H1 (cell line): ENCODE data around the gene HSD17B13. TPM values are rescaled to one million over a fixed set of nuclear protein-coding genes. Genes with fewer than 3 reads are reported as not detected.

Experiments used
- CTCF ChIA-PET: fragments of 300-600 bp; sonication (Branson Sonifier 250); formaldehyde crosslinking; loops from one replicate; lab custom pipeline; 2021; ENCODE audit not compliant: partially characterized antibody; lab: Charles Lee
- POLR2A ChIA-PET: fragments of 300-600 bp; sonication (Branson Sonifier 250); formaldehyde crosslinking; loops from one replicate; lab custom pipeline; 2021; ENCODE audit warnings: inconsistent platforms; ENCODE audit not compliant: partially characterized antibody; lab: Charles Lee
- DNase-seq, 2 experiments: peaks; one replicate each; pipeline versions ENCODE4 v3.0.0 to v3.0.0-alpha.2; 2010 to 2022; ENCODE audit warnings: low spot score in 2 of 2, low read depth in 1 of 2, mixed read lengths in 1 of 2
- FAIRE-seq: peaks from 2 replicates; lab custom pipeline; 2011; peaks lifted over from hg19 to GRCh38; lab: Jason Lieb, UNC
- H2AFZ ChIP-seq: 2 replicates; pipeline ENCODE4 v1.8.1; 2012; ENCODE audit warnings: low read length, inconsistent platforms
- H2AK5ac ChIP-seq: 2 replicates; pipeline ENCODE4 v1.6.1; 2013; ENCODE audit warnings: low read depth, low read length
- H2BK120ac ChIP-seq: replicated peaks from 2 replicates; pipeline ENCODE3; 2013; ENCODE audit warnings: low read depth, low read length, inconsistent platforms
- H2BK12ac ChIP-seq: 2 replicates; pipeline ENCODE4 v1.6.1; 2013; ENCODE audit warnings: low read depth, low read length
- H2BK15ac ChIP-seq: 2 replicates; pipeline ENCODE4 v1.6.1; 2013; ENCODE audit warnings: low read length
- H2BK20ac ChIP-seq: 2 replicates; pipeline ENCODE4 v1.6.1; 2013; ENCODE audit warnings: low read length
- H2BK5ac ChIP-seq: 2 replicates; pipeline ENCODE4 v1.6.1; 2013; ENCODE audit warnings: low read depth, low read length
- H3K14ac ChIP-seq: 2 replicates; pipeline ENCODE4 v1.6.1; 2013; ENCODE audit warnings: inconsistent platforms; ENCODE audit not compliant: insufficient read length
- H3K18ac ChIP-seq: 2 replicates; pipeline ENCODE4 v1.6.1; 2013; ENCODE audit warnings: low read length; ENCODE audit errors: extremely low read depth
- H3K23ac ChIP-seq: 2 replicates; pipeline ENCODE4 v1.6.1; 2013; ENCODE audit warnings: inconsistent platforms; ENCODE audit not compliant: insufficient read length
- H3K23me2 ChIP-seq: 2 replicates; pipeline ENCODE4 v1.6.1; 2013; ENCODE audit warnings: low read depth, low read length
- H3K27ac ChIP-seq: 2 replicates; pipeline ENCODE4 v1.6.1; 2011; ENCODE audit warnings: low read depth, low read length, inconsistent platforms
- H3K27me3 ChIP-seq, 4 experiments: replicated peaks in 1 of 4; 1 replicate in 1 of 4; 2 replicates in 3 of 4; pipeline versions ENCODE4 v1.6.1 to v1.8.1; 2011 to 2013; ENCODE audit warnings: low read length in 3 of 4, mild to moderate bottlenecking in 3 of 4, inconsistent platforms in 2 of 4, mixed read lengths in 2 of 4, moderate library complexity in 1 of 4; ENCODE audit not compliant: control insufficient read depth in 3 of 4, insufficient read depth in 3 of 4; ENCODE audit errors: extremely low read depth in 1 of 4
- H3K36me3 ChIP-seq, 4 experiments: 2 replicates each; pipeline versions ENCODE4 v1.6.1 to v1.8.1; 2011 to 2013; ENCODE audit warnings: mild to moderate bottlenecking in 4 of 4, low read length in 3 of 4, moderate library complexity in 2 of 4, control low read depth in 1 of 4, inconsistent platforms in 1 of 4; ENCODE audit not compliant: insufficient read depth in 4 of 4, control insufficient read depth in 2 of 4
- H3K4ac ChIP-seq: replicated peaks from 2 replicates; pipeline ENCODE3; 2013; ENCODE audit warnings: low read length, low read depth, mixed read lengths, inconsistent platforms; ENCODE audit not compliant: insufficient read length
- H3K4me1 ChIP-seq, 4 experiments: replicated peaks in 1 of 4; 1 replicate in 1 of 4; 2 replicates in 3 of 4; pipeline versions ENCODE4 v1.6.1 to v1.8.1; 2011 to 2013; ENCODE audit warnings: low read length in 3 of 4, inconsistent platforms in 2 of 4, mixed read lengths in 1 of 4; ENCODE audit not compliant: insufficient read depth in 4 of 4, control insufficient read depth in 3 of 4
- H3K4me2 ChIP-seq, 2 experiments: 2 replicates each; pipeline versions ENCODE4 v1.6.1 to v1.8.1; 2011 to 2013; ENCODE audit warnings: low read depth in 2 of 2, low read length in 2 of 2, control low read depth in 1 of 2, inconsistent platforms in 1 of 2, mild to moderate bottlenecking in 1 of 2; ENCODE audit not compliant: insufficient read depth in 1 of 2
- H3K4me3 ChIP-seq, 4 experiments: fragments of 200-600, 300-600 bp in 1 of 4; sonication (generic), shearing (Covaris generic), sonication (Bioruptor Twin) in 1 of 4; 2 replicates each; pipeline versions ENCODE4 v1.5.1 to v1.8.1; 2011 to 2016; ENCODE audit warnings: low read length in 4 of 4, low read depth in 3 of 4, control low read depth in 2 of 4, inconsistent platforms in 2 of 4, mild to moderate bottlenecking in 2 of 4, mixed read lengths in 1 of 4, moderate library complexity in 1 of 4; ENCODE audit not compliant: insufficient read depth in 2 of 4; ENCODE audit errors: extremely low read depth in 1 of 4
- H3K56ac ChIP-seq: replicated peaks from 2 replicates; pipeline ENCODE3; 2013; ENCODE audit warnings: low read depth, mild to moderate bottlenecking, mixed read lengths, low read length, inconsistent platforms; ENCODE audit not compliant: insufficient read length
- H3K79me1 ChIP-seq: 2 replicates; pipeline ENCODE4 v1.6.1; 2013; ENCODE audit warnings: low read depth, low read length, control low read depth
- H3K79me2 ChIP-seq, 2 experiments: 2 replicates each; pipeline versions ENCODE4 v1.6.1 to v1.8.1; 2012 to 2013; ENCODE audit warnings: low read length in 2 of 2, mild to moderate bottlenecking in 2 of 2, inconsistent platforms in 1 of 2; ENCODE audit not compliant: insufficient read depth in 2 of 2, control insufficient read depth in 1 of 2
- H3K9ac ChIP-seq, 4 experiments: replicated peaks in 1 of 4; 1 replicate in 1 of 4; 2 replicates in 3 of 4; pipeline versions ENCODE4 v1.6.1 to v1.8.1; 2011 to 2013; ENCODE audit warnings: low read depth in 3 of 4, low read length in 3 of 4, control low read depth in 2 of 4, mild to moderate bottlenecking in 2 of 4, moderate library complexity in 2 of 4, inconsistent platforms in 1 of 4; ENCODE audit errors: extremely low read depth in 1 of 4
- H3K9me3 ChIP-seq, 2 experiments: 2 replicates each; pipeline versions ENCODE4 v1.6.1 to v1.8.1; 2012 to 2013; ENCODE audit warnings: mild to moderate bottlenecking in 2 of 2, moderate library complexity in 2 of 2, control low read depth in 1 of 2, inconsistent platforms in 1 of 2, low read depth in 1 of 2, low read length in 1 of 2, mixed read lengths in 1 of 2; ENCODE audit not compliant: insufficient read depth in 2 of 2
- H4K20me1 ChIP-seq, 2 experiments: replicated peaks in 1 of 2; 2 replicates each; pipeline versions ENCODE3 to v1.8.1; 2011 to 2013; ENCODE audit warnings: inconsistent platforms in 2 of 2, low read length in 2 of 2, mild to moderate bottlenecking in 1 of 2; ENCODE audit not compliant: insufficient read depth in 2 of 2, control insufficient read depth in 1 of 2
- H4K5ac ChIP-seq: 2 replicates; pipeline ENCODE4 v1.6.1; 2013; ENCODE audit warnings: low read length, low read depth, mixed read lengths, inconsistent platforms; ENCODE audit not compliant: insufficient read length
- H4K8ac ChIP-seq: 2 replicates; pipeline ENCODE4 v1.8.0; 2013; ENCODE audit warnings: mild to moderate bottlenecking, moderate library complexity, low read length, inconsistent platforms; ENCODE audit not compliant: insufficient read depth; ENCODE audit errors: extremely low read depth
- H4K91ac ChIP-seq: replicated peaks from 2 replicates; pipeline ENCODE3; 2013; ENCODE audit warnings: low read length, mixed read lengths, inconsistent platforms; ENCODE audit not compliant: insufficient read length
- CBX8 ChIP-seq: fragments of 300-800, 300-1000 bp; sonication (generic); IDR thresholded peaks from 2 replicates; pipeline ENCODE4 v1.7.1; 2016; ENCODE audit warnings: low read depth, low read length, borderline replicate concordance
- EGR1 ChIP-seq: IDR thresholded peaks from 2 replicates; pipeline ENCODE4 v1.6.1; 2011; ENCODE audit warnings: low read depth, low read length, borderline replicate concordance
- JUND ChIP-seq: IDR thresholded peaks from 2 replicates; pipeline ENCODE4 v1.6.1; 2011; ENCODE audit warnings: mild to moderate bottlenecking, improper control_type of control experiment, low read length
- KDM5A ChIP-seq: fragments of 200-600 bp; IDR thresholded peaks from 2 replicates; pipeline ENCODE4 v1.7.1; 2012; ENCODE audit warnings: mild to moderate bottlenecking, low read length, inconsistent platforms, mixed read lengths
- PHF8 ChIP-seq: fragments of 200-600 bp; sonication (generic); conservative IDR thresholded peaks from 2 replicates; pipeline ENCODE4 v1.7.1; 2012; ENCODE audit warnings: low read depth, mild to moderate bottlenecking, inconsistent platforms, low read length, moderate library complexity
- POLR2A ChIP-seq, 2 experiments: IDR thresholded peaks; 1 replicate in 1 of 2; 2 replicates in 1 of 2; pipeline ENCODE4 v1.6.1; 2011; ENCODE audit warnings: low read depth in 2 of 2, low read length in 2 of 2, mild to moderate bottlenecking in 2 of 2; ENCODE audit errors: control extremely low read depth in 1 of 2
- RBBP5 ChIP-seq: IDR thresholded peaks from 2 replicates; pipeline ENCODE4 v1.7.1; 2012; ENCODE audit warnings: low read depth, mild to moderate bottlenecking, inconsistent platforms, low read length, moderate library complexity, borderline replicate concordance
- TBP ChIP-seq: IDR thresholded peaks from 2 replicates; pipeline ENCODE4 v1.6.1; 2011; ENCODE audit warnings: low read depth, low read length, improper control_type of control experiment
- WGBS, 2 experiments: shearing (Covaris generic) in 1 of 2; methylation state at CpG; one replicate each; pipeline versions ENCODE4 v1.1.6 to v1.1.7; 2013 to 2015; ENCODE audit warnings: low lambda C conversion rate in 2 of 2, mixed read lengths in 2 of 2, inconsistent platforms in 1 of 2, low coverage in 1 of 2, missing lambda C conversion rate in 1 of 2; ENCODE audit not compliant: insufficient replicate concordance in 2 of 2, insufficient coverage in 1 of 2, insufficient read length in 1 of 2; ENCODE audit errors: extremely low coverage in 1 of 2, missing lambda C conversion rate in 1 of 2; 5-methylcytosine and 5-hydroxymethylcytosine counted together
- polyA plus RNA-seq, 7 experiments: library from polyadenylated mRNA; depleted of rRNA in 3 of 7; stranded (reverse) in 5 of 7; unstranded in 2 of 7; fragments of >200 nt in 5 of 7; fragments of 200-250 nt in 2 of 7; gene quantifications; 1 replicate in 5 of 7; 2 replicates in 1 of 7; 4 replicates in 1 of 7; pipeline versions ENCODE4 v1.2.1 to v1.2.3, GENCODE V29; 2011 to 2013; ENCODE audit warnings: missing spikeins in 2 of 7, mixed read lengths in 2 of 7
- total RNA-seq: library from RNA; stranded (reverse); fragmentation: NEBNext Ultra II Directional; extraction: Animal tissue kit (Norgen Biotek cat#: 25700); gene quantifications from 2 replicates; pipeline ENCODE4 v1.2.1, GENCODE V29; 2021

HSD17B13 gene
- total and polyA plus RNA-seq, 2 of the 8 experiments (the other 6 are each of a cell fraction or from before 2014, with no cell fraction given) = 0.09 to 0.13 TPM

DNA sequence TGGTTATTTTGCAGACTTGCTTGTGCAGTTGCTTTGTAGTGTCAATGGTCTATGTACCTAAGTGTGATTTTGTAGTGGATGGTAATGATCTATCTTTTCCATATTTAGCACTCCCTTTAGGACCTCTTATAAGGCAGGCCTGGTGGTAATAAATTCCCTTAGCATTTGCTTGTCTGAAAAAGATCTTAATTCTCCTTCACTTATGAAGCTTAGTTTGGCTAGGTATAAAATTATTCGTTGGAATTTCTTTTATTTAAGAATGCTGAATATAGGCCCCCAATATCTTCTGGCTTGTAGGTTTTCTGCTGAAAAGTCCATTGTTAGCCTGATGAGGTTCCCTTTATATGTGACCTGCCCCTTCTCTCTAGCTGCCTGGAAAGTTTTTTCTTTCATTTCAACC, 10.6 kb upstream of the HSD17B13 start:
- Histone ChIP-seq H3K4me2 (no peak overlapping the region), H3K9me3 (peaks cover 4 to 9% of the 10 kb centered on the region in 2 experiments; a peak in 2 of 4 replicates), H2BK12ac (no peak overlapping the region), H3K23ac (no peak overlapping the region), H2BK5ac (no peak overlapping the region), H4K91ac (no peak overlapping the region), H3K23me2 (no peaks in the 10 kb centered on the region; the same call in 1 of the 2 replicates), H3K4me1 (0 out of 7 replicates have a peak, but pooled peaks cover 0 to 3% (median 0%) of the 10 kb centered on the region in 4 experiments), H3K4ac (no peak overlapping the region), H3K14ac (no peak overlapping the region), H3K18ac (no peak overlapping the region), H3K27ac (no peak overlapping the region), H3K9ac (no peak overlapping the region), H3K56ac (no peak overlapping the region), H3K36me3 (no peaks in the 10 kb centered on the region; a peak in 1 of 8 replicates), H3K27me3 (no peaks in the 10 kb centered on the region), H4K5ac (no peak overlapping the region), H4K20me1 (no peaks in the 10 kb centered on the region), H2BK15ac (no peak overlapping the region), H2AFZ (no peak overlapping the region), H3K79me1 (no peaks in the 10 kb centered on the region), H3K79me2 (no peaks in the 10 kb centered on the region), H2BK120ac (no peak overlapping the region), H2BK20ac (no peak overlapping the region), H3K4me3 (no peak overlapping the region), H2AK5ac (no peak overlapping the region), H4K8ac (no peak overlapping the region)
- ChIA-PET POLR2A (no interaction called here), CTCF (interaction anchor here (1.0 kb wide), 1 partner anchor 20 kb away, joined by 3 read pairs; no protein-coding TSS in a partner anchor)
- TF ChIP-seq CBX8 (no peak), EGR1 (no peak), KDM5A (no peak), JUND (no peak), POLR2A (IDR thresholded peaks at IDR 0.05; ENCODE audit: control extremely low read depth in 1 of 2, low read depth in 2 of 2, low read length in 2 of 2) (no peak), RBBP5 (no peak), PHF8 (no peak), TBP (no peak)
- DNase-seq (no peak), FAIRE-seq (no peak)
- 100% methylated on average over 1 of the region's 1 CpG; no CpG with 5 or more reads in 1 of the 2 experiments for WGBS, 2 experiments
